ENCODE results near the gene KRT39.

GRCh38 chr17:40986920-40987319 lies 20.2 kb upstream of the KRT39 start:
- TF ChIP-seq CTCF (IDR thresholded peaks at IDR 0.05; ENCODE audit: low read depth, low read length, missing input control) = no peak
- TF ChIP-seq RXRA (IDR thresholded peaks at IDR 0.05) = no peak
- no peak for TF ChIP-seq RAD21 (IDR thresholded peaks at IDR 0.05)
- no peak for TF ChIP-seq JUND (IDR thresholded peaks at IDR 0.05)
- no peak for TF ChIP-seq EGR1 (IDR thresholded peaks at IDR 0.05; ENCODE audit: low read depth in 2 of 2)
- TF ChIP-seq MAX (IDR thresholded peaks at IDR 0.05) = no peak
- TF ChIP-seq REST (IDR thresholded peaks at IDR 0.05) = no peak
- TF ChIP-seq TAF1 (conservative IDR thresholded peaks at IDR 0.05) = no peak
- no peak for TF ChIP-seq HNF4G (IDR thresholded peaks at IDR 0.05)
- TF ChIP-seq GABPA (IDR thresholded peaks at IDR 0.05 in 1 of 2, conservative IDR thresholded peaks at IDR 0.05 in 1 of 2) = no peak
- TF ChIP-seq HNF4A (conservative IDR thresholded peaks at IDR 0.05) = no peak
- no peak for TF ChIP-seq ATF3 (IDR thresholded peaks at IDR 0.05)
